NOMO-1 treated with dmso at 0.1 percent for 144 hours (cell line): ENCODE measurements around the gene SLC13A3.

ENCODE experiments used
- DNase-seq: peaks from one replicate; lab custom pipeline; 2025; ENCODE audit not compliant: unreplicated experiment; lab: John Stamatoyannopoulos, UW

SLC13A3 gene

GRCh38 chr20:46638134-46638897 lies 12.9 kb downstream of the SLC13A3 start:
- DNase-seq: no peak

DNA sequence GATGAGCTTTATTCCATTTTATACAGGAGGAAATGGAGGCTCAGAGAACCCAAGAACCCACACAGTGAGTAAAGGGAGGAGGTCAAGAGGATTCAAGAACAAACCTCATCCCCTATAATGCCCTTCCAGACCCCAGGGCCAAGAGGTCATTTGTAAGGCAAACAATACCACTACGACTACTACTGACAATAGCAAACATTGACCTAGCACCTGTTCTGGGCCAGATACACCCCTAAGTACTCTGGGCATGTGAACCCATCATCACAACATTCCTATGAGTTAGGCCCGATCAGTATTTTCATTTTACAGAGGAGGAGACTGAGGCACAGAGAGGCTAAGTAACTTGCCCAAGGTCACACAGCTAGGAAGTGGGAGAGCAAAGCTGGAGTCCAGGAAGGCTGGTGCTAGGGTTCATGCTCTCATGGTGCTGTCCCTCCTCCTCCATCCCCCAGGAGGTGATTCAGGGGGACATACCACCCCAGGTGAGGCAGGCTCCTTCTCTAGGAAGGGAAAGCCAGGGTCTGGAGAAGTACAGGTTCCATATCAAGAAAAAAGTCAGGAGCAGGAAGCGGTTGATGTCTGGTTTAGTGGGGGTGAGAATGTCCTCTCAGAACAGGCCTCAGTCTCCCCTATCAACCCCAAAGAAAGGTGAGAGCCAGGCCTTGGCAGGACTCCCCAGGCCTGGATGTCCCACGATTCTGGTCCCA lies 13.7 kb downstream of the SLC13A3 start:
- DNase-seq: no peak

- DNase-seq: no peak
These were observed 14.2 kb downstream of the SLC13A3 start for GRCh38 chr20:46637020-46637419.

- no peak for DNase-seq
These were observed 14.7 kb downstream of the SLC13A3 start for GRCh38 chr20:46636514-46636913.

GRCh38 chr20:46635514-46636136 lies 15.6 kb downstream of the SLC13A3 start:
- DNase-seq: no peak

DNA sequence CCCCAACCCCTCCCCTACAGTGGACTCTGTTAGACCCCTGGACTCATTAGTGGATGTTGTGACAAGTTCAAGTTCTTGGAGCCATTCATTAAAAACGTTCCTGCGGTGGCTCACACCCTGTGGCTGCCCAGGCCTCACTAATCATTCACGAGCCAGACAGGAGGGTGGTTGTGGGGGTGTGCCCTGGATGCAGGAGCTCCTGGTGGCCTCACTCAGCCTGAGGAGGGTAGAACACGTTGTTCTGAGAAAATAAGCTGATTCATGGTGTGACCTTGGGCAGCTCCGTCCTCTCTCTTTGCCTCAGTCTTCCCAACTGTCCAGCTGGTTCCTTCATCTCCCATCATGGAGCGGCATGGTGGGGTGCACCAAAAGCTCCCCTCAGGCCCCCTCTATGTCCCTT lies 16.7 kb downstream of the SLC13A3 start:
- no peak for DNase-seq

DNA sequence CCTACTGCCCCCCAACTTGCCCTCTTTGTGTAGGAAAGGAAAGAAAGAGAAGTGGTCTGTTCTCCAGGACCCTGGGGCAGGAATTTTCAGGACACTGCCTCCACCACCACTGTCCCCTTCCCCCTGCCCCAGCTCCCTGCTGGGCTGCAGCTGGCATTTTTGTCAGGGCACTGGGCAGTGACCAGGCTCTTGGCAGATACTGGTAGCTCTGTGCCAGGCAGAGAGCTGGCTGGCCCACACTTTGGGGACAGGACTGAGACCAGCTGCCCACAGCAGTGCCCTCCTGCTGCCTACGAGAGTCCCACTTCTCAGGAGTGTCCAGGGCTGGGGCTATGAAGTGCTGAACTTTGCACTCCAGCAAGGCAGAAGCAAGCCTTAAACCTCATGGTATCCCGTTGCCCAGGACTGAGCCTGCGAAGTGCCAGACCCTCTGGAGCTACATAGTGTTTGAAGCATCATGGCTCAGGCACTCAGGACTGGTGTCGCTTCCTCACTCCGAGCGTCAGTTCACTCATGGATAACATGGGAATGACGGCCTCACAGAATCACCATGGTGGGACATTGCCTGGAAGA lies 19.3 kb downstream of the SLC13A3 start:
- DNase-seq: no peak

- peak; percentile 79 for DNase-seq
These were observed 19.9 kb downstream of the SLC13A3 start for GRCh38 chr20:46631212-46631869.

GRCh38 chr20:46630306-46630705 lies 21.0 kb downstream of the SLC13A3 start:
- no peak for DNase-seq

GRCh38 chr20:46629341-46629740 lies 21.9 kb downstream of the SLC13A3 start:
- DNase-seq: no peak

- no peak for DNase-seq
These were observed 24.0 kb downstream of the SLC13A3 start for GRCh38 chr20:46627234-46627633.

DNA sequence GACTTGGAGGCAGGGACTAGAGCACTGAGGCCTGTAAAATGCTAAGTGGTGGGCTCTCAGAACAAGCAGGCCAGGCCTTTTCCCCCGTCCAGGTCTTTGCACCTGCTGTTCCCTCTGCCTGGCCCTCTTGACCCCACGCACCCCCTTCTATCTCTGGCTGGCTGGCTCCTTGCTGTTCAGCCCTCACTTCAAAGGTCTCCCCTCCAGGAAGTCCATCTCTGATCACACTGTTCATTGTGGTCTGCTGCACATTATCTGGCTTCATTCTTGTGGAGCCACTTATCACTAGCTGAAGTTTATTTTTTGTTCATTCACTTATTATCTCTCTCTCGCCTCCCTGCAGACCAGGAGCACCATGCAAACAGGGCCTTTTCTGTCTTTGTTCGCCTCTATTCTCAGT lies 24.5 kb downstream of the SLC13A3 start:
- no peak for DNase-seq

- no peak for DNase-seq
These were observed 25.3 kb downstream of the SLC13A3 start for GRCh38 chr20:46625875-46626373.

DNA sequence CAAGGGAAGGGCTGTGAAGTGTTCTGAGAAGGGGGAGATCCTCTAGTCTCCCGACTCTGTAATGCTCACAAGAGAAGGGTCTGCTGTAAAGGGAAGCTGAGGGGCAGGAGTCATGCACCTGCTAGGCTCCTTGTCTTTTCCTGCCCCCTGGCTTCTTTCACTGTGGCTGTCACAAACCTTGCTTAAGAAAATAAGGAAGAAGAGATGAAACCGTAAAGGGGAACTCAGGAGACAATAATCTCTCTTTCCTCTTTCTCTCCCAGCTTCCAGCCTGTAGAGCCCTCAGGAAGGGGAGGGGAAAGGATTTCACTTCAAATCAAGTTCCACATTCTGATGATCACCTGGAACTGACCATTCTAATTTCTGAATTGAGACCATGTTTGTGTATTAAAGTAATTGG lies 26.3 kb downstream of the SLC13A3 start:
- peak; percentile 33 for DNase-seq

DNA sequence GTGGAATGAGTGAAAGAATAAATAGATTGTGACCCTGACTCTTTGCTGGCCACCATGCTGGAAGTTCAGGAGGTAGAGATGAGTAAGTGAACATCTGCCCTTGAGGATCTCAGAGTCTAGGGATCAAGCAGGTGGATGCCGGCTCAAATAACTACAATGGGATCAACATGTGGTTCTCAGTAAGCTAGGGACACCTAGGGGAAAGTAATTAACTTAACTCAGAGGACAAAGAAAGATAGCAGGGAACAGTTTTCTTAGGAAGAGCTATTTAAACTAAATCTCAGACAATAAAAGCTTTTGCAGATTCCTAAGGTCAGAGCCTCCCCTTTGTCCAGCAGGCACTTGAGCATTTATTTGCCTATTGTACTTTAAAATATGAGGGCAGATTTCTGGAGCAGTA lies 29.1 kb downstream of the SLC13A3 start:
- no peak for DNase-seq

- no peak for DNase-seq
These were observed 29.8 kb downstream of the SLC13A3 start for GRCh38 chr20:46621492-46621891.

DNA sequence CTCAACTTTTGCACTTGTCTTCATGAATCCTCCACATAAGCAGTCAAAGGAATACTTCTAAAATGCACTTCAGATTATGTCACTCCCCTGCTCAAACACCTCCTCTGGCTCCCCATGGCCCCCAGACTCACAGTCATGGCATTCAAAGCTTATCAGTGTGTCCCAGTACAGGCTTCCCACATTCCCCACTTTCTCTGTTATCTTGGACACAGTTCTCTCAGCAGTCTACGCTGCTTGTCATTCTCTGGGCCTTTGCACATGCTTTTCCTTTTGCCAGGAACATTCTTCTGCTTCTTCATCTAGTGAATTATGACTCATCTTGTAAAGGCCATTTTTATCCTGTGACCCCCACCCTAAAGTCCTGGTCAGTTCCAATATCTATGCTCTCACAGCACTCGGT lies 31.8 kb downstream of the SLC13A3 start:
- DNase-seq: no peak

DNA sequence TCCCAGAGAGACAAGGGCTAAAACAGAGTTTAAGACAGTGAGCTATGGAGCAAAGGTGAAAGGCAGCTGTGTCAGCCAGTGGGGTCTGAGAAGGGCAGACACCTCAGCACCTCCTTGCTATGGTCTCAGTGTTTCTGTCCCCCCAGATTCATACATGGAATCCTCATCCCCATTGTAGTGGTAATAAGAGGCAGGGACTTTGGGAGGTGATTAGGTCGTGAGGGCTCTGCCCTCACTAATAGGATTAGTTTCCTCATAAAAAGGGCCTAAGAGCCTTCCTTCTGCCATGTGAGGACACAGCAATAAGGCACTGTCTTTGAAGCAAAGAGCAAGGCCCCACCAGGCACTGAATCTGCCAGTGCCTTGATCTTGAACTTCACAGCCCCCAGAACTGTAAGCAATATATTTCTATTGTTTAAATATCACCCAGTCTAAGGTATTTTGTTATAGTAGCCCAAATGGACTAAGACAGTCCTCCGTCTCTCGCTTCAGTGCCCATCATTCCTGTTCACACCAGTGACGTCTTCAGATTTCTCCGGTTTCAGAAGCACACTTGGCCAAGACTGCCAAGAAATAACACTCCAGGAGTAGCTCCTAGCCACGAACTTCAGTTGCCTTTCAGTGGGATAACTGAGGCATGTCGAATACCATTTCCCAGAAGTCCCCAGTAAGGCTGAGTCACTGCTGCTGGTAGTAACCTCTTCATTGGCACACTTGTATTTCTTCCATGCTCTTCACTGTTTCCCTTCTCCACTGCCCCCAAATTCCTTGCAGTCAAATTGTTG lies 32.8 kb downstream of the SLC13A3 start:
- no peak for DNase-seq

DNA sequence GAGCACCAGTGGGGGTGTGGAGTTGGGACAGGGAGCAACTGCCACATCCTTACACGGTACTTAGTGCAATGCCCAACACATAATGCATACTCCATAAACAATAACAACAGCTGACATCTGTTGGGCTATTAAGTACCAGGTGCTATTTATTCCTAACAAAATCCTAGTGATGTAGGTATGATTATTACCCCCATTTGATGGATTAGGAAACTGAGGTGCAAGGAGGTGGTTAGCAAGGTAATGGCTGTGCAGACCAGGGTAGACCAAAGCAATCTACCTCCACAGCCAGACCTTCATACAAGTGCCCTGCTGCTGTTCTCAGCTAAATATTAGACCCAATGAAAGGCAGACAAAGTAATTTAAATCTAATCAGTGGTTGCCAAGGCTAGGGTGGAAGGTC lies 36.8 kb downstream of the SLC13A3 start:
- no peak for DNase-seq

DNA sequence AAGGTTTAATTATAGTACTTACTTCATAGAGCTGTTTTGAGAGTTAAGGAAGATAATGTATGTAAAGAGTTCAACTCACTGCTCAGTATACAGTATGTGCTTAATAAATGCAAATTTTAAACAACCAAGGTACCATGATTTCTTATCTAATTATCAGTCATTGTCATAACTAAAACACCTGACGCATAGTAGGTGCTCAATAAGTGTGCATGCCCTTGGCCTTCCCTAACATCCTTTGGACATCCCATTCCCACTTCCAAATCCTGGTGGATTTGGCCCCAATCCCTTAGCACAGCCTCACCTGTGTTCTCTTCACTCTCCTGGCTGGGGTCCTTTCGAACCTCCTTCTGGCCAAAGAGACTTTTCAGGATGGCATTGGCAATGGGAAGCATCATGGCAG lies 41.1 kb downstream of the SLC13A3 start:
- DNase-seq: no peak
